GM19240 (cell line): Measurements from ENCODE around the gene DNAJB12.
"Not testable (repeated sequence)": the region's sequence is repeated elsewhere in the genome, so short reads cannot be mapped to it uniquely, and the experiment has no call there.

Source experiments
- DNase-seq: peaks from one replicate; pipeline ENCODE4 v3.0.0; 2011; ENCODE audit warnings: low spot score; ENCODE audit not compliant: insufficient read length

The DNAJB12 gene

GRCh38 chr10:72354356-72355213, at the start of gene DNAJB12:
Gene DNAJB12 (minus strand): TSS chr10:72354919. CDS start chr10:72354897, 22 bp downstream.
- peak; percentile 88 for DNase-seq

- DNase-seq, result not testable (repeated sequence)
Observed at GRCh38 chr10:72395581-72395980, 40.9 kb upstream of the DNAJB12 start.

- DNase-seq, result no peak
Observed at GRCh38 chr10:72392571-72392970, 37.9 kb upstream of the DNAJB12 start.

GRCh38 chr10:72390764-72391163, 36.0 kb upstream of the DNAJB12 start:
- no peak for DNase-seq

- DNase-seq, result no peak
Observed at GRCh38 chr10:72389716-72390115, 35.0 kb upstream of the DNAJB12 start.

- DNase-seq, result no peak
Observed at GRCh38 chr10:72389014-72389413, 34.3 kb upstream of the DNAJB12 start.

GRCh38 chr10:72388062-72388461, 33.3 kb upstream of the DNAJB12 start:
- DNase-seq, result no peak

GRCh38 chr10:72386916-72387586, 32.3 kb upstream of the DNAJB12 start:
- no peak for DNase-seq

GRCh38 chr10:72385724-72386123, 31.0 kb upstream of the DNAJB12 start:
- DNase-seq, result no peak

- not testable (repeated sequence) for DNase-seq
Observed at GRCh38 chr10:72384982-72385381, 30.3 kb upstream of the DNAJB12 start.

- no peak for DNase-seq
Observed at GRCh38 chr10:72379776-72380175, 25.1 kb upstream of the DNAJB12 start.

- DNase-seq, result no peak
Observed at GRCh38 chr10:72379062-72379461, 24.3 kb upstream of the DNAJB12 start.

GRCh38 chr10:72375585-72375984, 20.9 kb upstream of the DNAJB12 start:
- no peak for DNase-seq

- DNase-seq, result no peak
Observed at GRCh38 chr10:72375173-72375572, 20.5 kb upstream of the DNAJB12 start.

GRCh38 chr10:72370201-72370722, 15.5 kb upstream of the DNAJB12 start:
- DNase-seq, result no peak

- DNase-seq, result no peak
Observed at GRCh38 chr10:72367301-72367960, 12.7 kb upstream of the DNAJB12 start.

- no peak for DNase-seq
Observed at GRCh38 chr10:72365106-72365895, 10.6 kb upstream of the DNAJB12 start.

- peak; percentile 74 for DNase-seq
Observed at GRCh38 chr10:72364239-72364777, 9.6 kb upstream of the DNAJB12 start.

- no peak for DNase-seq
Observed at GRCh38 chr10:72356987-72357386, 2.3 kb upstream of the DNAJB12 start.

GRCh38 chr10:72356115-72356514, 1.4 kb upstream of the DNAJB12 start:
- no peak for DNase-seq

GRCh38 chr10:72355214-72355555, 466 bp upstream of the DNAJB12 start:
- no peak for DNase-seq
